PFSK-1 (cell line): ENCODE results near the gene TRPM2.

ENCODE experiments used
- FOXP2 ChIP-seq: optimal IDR thresholded peaks from 2 replicates; pipeline ENCODE3; 2011; ENCODE audit warnings: borderline replicate concordance, control low read depth, inconsistent platforms; ENCODE audit not compliant: insufficient read depth; ENCODE audit errors: extremely low read length, extremely low read depth
- POLR2AphosphoS5 ChIP-seq: IDR thresholded peaks from 2 replicates; pipeline ENCODE4 v1.6.1; 2012; ENCODE audit warnings: low read depth, mild to moderate bottlenecking, control low read depth, low read length, moderate library complexity
- SIN3A ChIP-seq: IDR thresholded peaks from 2 replicates; pipeline ENCODE4 v1.6.1; 2012; ENCODE audit warnings: mild to moderate bottlenecking, low read length, moderate library complexity, borderline replicate concordance; ENCODE audit not compliant: insufficient read depth
- TAF1 ChIP-seq: IDR thresholded peaks from 2 replicates; pipeline ENCODE4 v1.6.1; 2012; ENCODE audit warnings: low read length, control low read depth, borderline replicate concordance; ENCODE audit not compliant: insufficient read depth
- TF ChIP-seq, protein P1 (sequence below), 2 experiments: IDR thresholded peaks; 2 replicates each; pipeline versions ENCODE4 v1.6.1 to v1.8.0; 2011 to 2012; ENCODE audit warnings: low read depth in 2 of 2, low read length in 2 of 2, control low read depth in 1 of 2, inconsistent platforms in 1 of 2, mild to moderate bottlenecking in 1 of 2, moderate library complexity in 1 of 2; ENCODE audit not compliant: insufficient read depth in 1 of 2

DNA sequence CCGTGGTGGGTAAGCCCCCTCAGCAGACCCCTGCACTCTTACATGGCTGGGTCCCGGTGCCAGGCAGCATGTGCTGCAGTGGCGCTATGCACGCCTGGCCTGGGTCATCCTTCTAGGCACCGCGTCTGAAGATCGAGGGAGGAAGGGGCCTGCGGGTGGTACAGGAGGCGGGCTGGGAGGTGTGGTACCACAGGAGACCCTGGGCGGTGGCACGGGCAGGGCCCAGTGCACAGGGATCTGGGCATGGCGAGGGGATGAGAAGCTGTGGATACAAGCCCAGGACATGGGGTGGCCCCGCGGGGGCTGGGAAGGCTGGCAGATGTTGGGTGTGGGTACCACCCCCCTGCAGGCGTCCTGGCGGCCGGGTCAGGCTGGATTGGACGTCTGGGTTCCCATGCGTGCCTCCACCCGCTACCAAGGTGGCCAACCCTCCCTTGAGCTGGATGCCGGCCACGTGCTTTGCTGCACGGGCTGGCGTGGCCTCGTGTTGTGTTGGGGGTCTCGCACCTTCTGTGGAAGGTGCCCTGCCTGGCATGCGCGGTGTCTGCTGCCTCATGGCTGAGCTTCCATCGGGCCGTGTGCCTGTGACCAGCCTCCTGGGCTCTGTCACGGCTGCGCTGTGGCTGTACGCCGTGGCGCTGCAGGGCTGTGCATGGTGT lies 33.9 kb upstream of the TRPM2 start:
- TF ChIP-seq, protein P1, sequence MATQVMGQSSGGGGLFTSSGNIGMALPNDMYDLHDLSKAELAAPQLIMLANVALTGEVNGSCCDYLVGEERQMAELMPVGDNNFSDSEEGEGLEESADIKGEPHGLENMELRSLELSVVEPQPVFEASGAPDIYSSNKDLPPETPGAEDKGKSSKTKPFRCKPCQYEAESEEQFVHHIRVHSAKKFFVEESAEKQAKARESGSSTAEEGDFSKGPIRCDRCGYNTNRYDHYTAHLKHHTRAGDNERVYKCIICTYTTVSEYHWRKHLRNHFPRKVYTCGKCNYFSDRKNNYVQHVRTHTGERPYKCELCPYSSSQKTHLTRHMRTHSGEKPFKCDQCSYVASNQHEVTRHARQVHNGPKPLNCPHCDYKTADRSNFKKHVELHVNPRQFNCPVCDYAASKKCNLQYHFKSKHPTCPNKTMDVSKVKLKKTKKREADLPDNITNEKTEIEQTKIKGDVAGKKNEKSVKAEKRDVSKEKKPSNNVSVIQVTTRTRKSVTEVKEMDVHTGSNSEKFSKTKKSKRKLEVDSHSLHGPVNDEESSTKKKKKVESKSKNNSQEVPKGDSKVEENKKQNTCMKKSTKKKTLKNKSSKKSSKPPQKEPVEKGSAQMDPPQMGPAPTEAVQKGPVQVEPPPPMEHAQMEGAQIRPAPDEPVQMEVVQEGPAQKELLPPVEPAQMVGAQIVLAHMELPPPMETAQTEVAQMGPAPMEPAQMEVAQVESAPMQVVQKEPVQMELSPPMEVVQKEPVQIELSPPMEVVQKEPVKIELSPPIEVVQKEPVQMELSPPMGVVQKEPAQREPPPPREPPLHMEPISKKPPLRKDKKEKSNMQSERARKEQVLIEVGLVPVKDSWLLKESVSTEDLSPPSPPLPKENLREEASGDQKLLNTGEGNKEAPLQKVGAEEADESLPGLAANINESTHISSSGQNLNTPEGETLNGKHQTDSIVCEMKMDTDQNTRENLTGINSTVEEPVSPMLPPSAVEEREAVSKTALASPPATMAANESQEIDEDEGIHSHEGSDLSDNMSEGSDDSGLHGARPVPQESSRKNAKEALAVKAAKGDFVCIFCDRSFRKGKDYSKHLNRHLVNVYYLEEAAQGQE (IDR thresholded peaks at IDR 0.05; ENCODE audit: insufficient read depth in 1 of 2, low read depth in 2 of 2, low read length in 2 of 2), result no peak
- TF ChIP-seq POLR2AphosphoS5 (no peak), TAF1 (no peak), SIN3A (no peak), FOXP2 (no peak)
